Measurements from ENCODE around the gene SLC66A2. TPM values are rescaled to one million over a fixed set of nuclear protein-coding genes. Genes with fewer than 3 reads are reported as not detected.

Gene SLC66A2
- total and polyA plus RNA-seq, 10 of the 15 experiments (the other 5 are each of a cell fraction or from before 2014, with no cell fraction given): 0.69 to 42.5 (median 14.8) TPM

DNA sequence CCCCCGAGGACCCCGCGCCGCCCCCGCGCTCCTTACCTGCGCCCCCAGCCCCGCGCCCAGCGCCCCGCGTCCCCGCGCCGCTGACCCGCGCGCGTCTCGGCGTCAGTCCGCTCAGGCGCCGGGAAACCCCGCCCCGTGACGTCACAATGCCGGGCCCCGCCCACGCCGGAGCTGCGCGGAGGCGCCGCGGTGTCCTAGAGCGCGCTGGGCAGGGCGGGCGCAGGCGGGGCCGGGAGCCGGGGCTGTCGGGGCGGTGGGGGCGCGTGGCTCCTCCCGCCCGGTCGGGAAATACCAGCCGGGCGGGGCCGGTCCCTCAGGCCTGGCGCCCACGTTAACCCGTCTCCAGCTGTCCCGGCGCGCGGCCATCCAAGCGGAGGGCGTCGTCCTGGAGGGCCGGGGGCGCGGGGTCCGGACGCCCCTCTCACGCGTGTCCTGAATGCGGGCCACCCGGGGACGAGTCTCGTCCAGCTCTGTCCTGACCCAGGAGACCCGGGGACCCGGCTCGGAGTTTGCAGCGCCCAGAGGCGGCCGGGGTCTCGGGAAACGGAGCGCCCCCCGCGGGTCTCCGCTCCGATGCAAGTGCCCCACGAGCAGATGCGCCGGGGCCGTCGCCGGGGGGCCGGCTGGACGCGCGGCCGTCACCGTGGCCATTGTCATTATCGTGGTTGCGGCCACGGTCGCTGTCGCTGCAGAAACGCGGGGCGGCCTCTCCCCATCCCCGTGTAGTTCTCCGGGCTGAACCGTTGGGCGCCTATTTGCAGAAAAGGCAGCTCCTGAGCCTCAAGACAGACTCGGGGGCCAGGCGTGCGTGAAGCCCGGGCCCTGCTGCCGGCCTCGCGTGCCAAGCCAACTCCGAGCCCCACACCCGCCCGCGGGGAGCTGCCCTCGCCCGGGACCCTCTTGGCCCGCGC is at the start of gene SLC66A2 (continued):
- TF ChIP-seq, protein P1, sequence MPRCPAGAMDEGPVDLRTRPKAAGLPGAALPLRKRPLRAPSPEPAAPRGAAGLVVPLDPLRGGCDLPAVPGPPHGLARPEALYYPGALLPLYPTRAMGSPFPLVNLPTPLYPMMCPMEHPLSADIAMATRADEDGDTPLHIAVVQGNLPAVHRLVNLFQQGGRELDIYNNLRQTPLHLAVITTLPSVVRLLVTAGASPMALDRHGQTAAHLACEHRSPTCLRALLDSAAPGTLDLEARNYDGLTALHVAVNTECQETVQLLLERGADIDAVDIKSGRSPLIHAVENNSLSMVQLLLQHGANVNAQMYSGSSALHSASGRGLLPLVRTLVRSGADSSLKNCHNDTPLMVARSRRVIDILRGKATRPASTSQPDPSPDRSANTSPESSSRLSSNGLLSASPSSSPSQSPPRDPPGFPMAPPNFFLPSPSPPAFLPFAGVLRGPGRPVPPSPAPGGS (IDR thresholded peaks at IDR 0.05; ENCODE audit: borderline replicate concordance, insufficient read depth, low read depth, low read length, poor library complexity, severe bottlenecking): peak; percentile 54
- no peak for TF ChIP-seq POLR2AphosphoS2 (IDR thresholded peaks at IDR 0.05; ENCODE audit: low read depth, low read length)
- TF ChIP-seq MTA3 (IDR thresholded peaks at IDR 0.05; ENCODE audit: borderline replicate concordance, low read length): no peak
- no peak for TF ChIP-seq MTA2 (IDR thresholded peaks at IDR 0.05; ENCODE audit: low read depth)
- no peak for TF ChIP-seq NR2C2 (IDR thresholded peaks at IDR 0.05; ENCODE audit: borderline replicate concordance, control insufficient read depth, insufficient read length, low read depth)
- peak; percentile 64 for TF ChIP-seq LARP7 (IDR thresholded peaks at IDR 0.05)
- peak; percentile 77 for TF ChIP-seq SP1 (IDR thresholded peaks at IDR 0.05; ENCODE audit: low read depth, low read length)
- TF ChIP-seq, protein P2, sequence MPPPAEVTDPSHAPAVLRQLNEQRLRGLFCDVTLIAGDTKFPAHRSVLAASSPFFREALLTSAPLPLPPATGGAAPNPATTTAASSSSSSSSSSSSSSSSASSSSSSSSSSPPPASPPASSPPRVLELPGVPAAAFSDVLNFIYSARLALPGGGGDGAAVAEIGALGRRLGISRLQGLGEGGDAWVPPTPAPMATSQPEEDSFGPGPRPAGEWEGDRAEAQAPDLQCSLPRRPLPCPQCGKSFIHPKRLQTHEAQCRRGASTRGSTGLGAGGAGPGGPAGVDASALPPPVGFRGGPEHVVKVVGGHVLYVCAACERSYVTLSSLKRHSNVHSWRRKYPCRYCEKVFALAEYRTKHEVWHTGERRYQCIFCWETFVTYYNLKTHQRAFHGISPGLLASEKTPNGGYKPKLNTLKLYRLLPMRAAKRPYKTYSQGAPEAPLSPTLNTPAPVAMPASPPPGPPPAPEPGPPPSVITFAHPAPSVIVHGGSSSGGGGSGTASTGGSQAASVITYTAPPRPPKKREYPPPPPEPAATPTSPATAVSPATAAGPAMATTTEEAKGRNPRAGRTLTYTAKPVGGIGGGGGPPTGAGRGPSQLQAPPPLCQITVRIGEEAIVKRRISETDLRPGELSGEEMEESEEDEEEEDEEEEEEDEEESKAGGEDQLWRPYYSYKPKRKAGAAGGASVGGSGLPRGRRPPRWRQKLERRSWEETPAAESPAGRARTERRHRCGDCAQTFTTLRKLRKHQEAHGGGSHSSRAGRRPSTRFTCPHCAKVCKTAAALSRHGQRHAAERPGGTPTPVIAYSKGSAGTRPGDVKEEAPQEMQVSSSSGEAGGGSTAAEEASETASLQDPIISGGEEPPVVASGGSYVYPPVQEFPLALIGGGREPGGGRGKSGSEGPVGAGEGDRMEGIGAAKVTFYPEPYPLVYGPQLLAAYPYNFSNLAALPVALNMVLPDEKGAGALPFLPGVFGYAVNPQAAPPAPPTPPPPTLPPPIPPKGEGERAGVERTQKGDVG (CRISPR knock-in tag; IDR thresholded peaks at IDR 0.05): no peak
- TF ChIP-seq NBN (IDR thresholded peaks at IDR 0.05): no peak
- peak; percentile 51 for TF ChIP-seq NR2F1 (conservative IDR thresholded peaks at IDR 0.05)
- no peak for TF ChIP-seq ESRRA (IDR thresholded peaks at IDR 0.05; ENCODE audit: low read length)
- TF ChIP-seq HDGF (IDR thresholded peaks at IDR 0.05): no peak
- TF ChIP-seq, protein P3, sequence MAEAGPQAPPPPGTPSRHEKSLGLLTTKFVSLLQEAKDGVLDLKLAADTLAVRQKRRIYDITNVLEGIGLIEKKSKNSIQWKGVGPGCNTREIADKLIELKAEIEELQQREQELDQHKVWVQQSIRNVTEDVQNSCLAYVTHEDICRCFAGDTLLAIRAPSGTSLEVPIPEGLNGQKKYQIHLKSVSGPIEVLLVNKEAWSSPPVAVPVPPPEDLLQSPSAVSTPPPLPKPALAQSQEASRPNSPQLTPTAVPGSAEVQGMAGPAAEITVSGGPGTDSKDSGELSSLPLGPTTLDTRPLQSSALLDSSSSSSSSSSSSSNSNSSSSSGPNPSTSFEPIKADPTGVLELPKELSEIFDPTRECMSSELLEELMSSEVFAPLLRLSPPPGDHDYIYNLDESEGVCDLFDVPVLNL (IDR thresholded peaks at IDR 0.05; ENCODE audit: low read depth, low read length): no peak
- peak; percentile 96 for TF ChIP-seq GATAD2B (conservative IDR thresholded peaks at IDR 0.05; ENCODE audit: low read depth)
- TF ChIP-seq, protein P4, sequence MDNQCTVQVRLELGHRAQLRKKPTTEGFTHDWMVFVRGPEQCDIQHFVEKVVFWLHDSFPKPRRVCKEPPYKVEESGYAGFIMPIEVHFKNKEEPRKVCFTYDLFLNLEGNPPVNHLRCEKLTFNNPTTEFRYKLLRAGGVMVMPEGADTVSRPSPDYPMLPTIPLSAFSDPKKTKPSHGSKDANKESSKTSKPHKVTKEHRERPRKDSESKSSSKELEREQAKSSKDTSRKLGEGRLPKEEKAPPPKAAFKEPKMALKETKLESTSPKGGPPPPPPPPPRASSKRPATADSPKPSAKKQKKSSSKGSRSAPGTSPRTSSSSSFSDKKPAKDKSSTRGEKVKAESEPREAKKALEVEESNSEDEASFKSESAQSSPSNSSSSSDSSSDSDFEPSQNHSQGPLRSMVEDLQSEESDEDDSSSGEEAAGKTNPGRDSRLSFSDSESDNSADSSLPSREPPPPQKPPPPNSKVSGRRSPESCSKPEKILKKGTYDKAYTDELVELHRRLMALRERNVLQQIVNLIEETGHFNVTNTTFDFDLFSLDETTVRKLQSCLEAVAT (IDR thresholded peaks at IDR 0.05): no peak
- TF ChIP-seq KAT2A (conservative IDR thresholded peaks at IDR 0.05; ENCODE audit: control insufficient read depth, low read depth, low read length): no peak
- TF ChIP-seq MXI1 (IDR thresholded peaks at IDR 0.05; ENCODE audit: low read depth, low read length): 0 out of 2 replicates have a peak, but pooled peaks have one; percentile 41
- TF ChIP-seq POLR2AphosphoS5 (IDR thresholded peaks at IDR 0.05; ENCODE audit: low read length): no peak
- no peak for TF ChIP-seq FOXK2 (IDR thresholded peaks at IDR 0.05)

Measured in GM12878 (cell line).